ENCODE data around the gene DNMT1.

The DNMT1 gene

DNA sequence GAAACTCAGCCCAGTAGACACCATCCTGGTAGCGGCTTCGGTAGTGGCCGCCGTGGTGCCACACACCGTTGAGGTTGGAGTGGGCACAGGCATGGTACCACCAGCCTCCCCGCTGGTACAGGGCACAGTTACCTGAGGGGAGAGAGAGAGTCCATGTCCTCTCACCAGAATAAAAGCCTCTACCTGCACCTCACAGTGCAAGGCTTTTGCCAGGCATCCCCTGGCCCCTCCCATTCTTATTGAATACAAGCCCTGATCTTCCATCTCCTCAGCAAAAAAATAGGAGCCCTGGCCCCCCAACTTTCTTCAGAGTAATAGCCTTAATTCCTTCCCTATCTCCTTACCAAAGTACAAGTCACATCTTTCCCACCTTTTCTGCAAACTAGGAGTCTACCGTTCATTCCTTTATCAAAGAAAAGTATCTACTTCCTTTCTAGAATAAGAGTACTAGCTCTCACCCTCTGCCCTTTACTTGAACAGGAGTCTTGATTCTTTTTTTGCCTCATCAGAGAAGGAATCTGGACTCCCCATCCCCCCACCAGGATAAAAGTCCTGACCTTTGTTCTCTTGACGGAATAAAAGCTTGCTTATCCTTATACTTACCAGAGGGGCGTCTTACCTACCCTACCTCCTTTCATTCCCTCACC lies 102.0 kb downstream of the DNMT1 start:
- DNase-seq: no peak

DNA sequence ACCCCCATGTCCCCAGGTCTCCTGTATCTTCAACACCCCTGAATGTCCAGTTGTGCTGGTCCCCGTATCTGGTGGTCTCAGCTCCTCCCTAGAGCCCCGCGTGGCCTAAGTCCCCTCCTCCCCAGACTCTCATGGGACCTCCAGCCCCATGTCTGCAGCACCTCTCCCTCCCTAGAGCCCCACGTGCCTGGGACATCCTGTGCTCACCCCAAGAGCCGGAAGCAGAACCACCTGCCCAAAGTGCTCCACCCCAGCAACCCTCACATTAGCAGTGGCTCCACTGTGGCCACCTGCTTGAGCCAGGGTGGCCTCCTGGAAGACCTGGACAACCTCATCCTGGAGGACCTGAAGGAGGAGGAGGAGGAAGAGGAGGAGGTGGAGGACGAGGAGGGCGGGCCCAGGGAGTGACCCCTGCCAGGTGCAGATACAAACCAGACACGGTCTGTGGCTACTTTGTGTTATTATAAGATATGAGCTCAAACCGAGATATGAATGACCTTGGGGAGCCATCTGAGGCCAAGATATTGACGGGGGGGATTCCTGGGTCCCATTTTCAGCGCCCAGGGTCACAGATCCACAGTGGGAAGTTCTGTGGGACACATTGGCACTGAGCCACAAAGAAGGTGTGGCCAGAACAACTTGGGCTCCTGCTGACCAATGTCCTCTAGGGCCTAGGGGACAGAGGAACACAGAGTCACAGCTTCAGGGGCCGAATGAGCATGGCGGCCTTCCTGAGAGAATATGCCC lies 102.7 kb downstream of the DNMT1 start:
- no peak for DNase-seq

- DNase-seq: no peak
Observed at GRCh38 chr19:10091370-10091687, 103.4 kb downstream of the DNMT1 start.

- no peak for DNase-seq
Observed at GRCh38 chr19:10089801-10090375, 104.9 kb downstream of the DNMT1 start.

- DNase-seq: no peak
Observed at GRCh38 chr19:10088949-10089554, 105.7 kb downstream of the DNMT1 start.

DNA sequence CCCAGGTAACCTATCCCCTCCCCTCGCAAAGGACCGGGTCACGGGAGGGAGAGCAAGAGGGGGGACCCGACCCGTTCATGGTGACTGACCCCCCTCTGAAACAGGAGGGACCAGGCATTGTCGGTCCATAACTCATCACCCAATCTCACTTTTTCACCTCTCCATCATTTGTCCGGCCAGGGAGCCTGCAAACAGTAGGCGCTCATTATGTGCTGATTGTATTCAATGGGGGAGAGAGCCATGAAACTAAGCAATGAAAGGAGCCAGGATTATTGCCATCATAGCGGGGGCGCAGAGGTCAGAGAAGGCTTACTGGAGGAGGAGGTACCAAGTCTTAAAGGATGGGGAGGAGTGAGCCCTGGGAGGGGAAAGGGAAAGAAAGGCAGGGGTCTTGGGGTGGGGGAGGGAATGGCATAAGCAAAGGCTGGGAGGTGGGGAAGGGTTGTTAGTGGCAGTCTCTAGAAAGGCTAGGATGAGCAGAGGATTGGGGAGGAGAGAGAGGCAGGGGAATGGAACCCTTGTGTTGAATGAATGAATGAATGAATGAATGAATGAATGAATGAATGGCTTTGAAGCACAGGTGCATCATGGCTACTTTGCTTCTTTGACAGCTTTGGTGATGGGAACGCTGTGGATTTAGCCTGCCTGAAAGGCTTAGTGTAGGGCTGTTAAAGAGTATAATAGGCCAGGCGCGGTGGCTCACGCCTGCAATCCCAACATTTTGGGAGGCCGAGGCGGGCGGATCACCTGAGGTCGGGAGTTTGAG lies 107.3 kb downstream of the DNMT1 start:
- DNase-seq: no peak

DNA sequence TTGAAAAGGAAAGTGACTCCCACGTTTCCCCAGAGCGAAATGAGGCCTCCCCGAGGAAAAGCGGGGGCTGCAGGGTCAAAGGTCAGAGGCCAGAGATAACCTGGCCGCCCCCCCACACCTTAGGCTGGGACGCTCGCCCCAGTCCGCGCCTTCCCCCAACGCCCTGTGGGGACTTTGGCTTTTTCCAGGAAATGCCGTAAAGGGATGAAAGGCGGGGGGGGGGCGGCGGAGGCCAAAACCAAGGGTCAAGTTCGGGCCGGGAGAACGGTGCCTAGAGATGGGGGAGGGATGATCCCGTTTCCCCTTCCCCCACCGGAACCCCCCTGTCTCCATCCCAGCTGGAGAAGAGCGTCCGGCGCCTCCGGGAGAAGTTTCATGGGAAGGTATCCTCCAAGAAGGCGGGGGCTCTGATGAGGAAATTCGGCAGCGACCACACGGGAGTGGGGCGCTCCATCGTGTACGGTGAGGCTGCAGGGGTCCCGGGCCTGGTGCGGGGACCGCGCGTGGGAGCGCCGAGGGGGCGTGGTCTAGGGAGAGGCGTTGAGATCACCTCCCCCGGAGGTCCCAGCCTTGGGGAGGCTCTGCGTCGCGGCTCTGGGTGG lies 108.1 kb downstream of the DNMT1 start:
- no peak for DNase-seq

DNA sequence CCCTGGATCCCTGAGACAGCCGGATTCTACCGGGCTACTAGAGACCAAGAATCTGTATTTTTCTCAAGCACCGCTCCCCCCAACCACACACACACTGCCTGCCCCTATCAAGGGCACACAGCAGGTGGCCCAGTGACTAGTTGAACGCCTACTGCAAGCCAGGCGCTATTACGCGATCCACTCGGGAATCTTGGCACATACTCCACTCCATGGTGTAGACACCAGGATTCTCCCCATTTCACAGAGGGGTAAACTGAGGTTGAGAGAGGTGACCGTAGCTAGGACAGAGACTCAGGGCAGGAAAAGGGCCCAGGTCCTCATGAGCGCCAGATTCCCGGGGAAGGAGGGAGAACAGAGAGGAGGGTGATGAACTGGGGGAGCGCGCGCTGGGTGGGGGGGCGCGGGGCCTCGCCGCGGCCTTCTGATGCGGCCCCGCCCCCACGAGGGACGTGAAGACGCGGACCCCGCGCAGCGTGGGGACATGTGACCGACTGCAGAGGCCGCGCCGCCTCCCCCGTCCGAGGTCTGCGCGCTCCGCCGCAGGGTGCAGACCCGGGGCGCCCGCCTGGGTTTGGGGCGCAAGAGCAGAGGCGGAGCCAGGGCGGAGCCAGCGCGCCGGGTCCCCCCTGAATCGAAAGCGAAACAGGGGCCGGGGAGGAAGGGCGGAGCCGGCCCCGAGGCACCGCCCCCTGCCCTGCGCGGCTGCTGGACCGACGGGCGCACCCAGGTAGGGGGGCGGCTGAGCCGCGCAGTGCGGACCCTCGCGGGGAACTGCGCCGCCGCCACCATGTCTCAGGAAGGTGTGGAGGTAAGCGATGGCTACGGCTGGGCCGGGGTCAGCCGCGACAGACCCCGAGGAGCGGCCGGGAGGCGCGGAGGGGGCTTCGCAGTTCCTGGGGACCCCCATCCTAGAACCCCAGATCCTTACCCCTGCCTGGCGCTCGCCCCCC lies 108.8 kb downstream of the DNMT1 start, which contains the start of gene SHFL:
Gene SHFL (plus strand): TSS at position 677 of the 950 bp plus-strand sequence. CDS start 111 bp downstream, at position 788.
- peak; percentile 64 for DNase-seq

- no peak for DNase-seq
Observed at GRCh38 chr19:10084803-10085202, 110.0 kb downstream of the DNMT1 start.

DNA sequence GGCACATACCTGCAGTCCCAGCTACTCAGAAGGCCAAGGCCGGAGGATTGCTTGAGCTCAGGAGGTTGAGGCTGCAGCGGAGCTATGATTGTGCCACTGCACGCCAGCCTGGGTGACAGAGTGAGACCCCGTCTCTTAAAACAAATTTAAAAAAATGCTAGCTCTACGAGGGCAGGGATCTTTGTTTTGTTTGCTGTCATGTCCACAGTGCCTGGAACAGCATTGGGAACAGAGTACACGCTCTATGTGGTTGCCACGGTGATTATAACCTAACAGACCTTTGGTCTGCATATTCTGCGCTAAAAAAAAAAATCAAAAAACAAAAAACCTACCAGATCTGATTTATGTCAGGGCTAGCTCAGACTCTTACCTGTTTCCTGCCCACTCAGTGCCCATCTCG lies 110.8 kb downstream of the DNMT1 start:
- DNase-seq: no peak
